HG03432 (cell line): ENCODE data around the gene GALNT17.

Source experiments
- ATAC-seq: cut with Tn5 transposase; IDR thresholded peaks from one replicate; pipeline ENCODE4 v1.9.1; 2021; ENCODE audit warnings: mild to moderate bottlenecking, moderate library complexity; ENCODE audit not compliant: unreplicated experiment

GALNT17 gene

GRCh38 chr7:71442492-71443190 lies 310.7 kb downstream of the GALNT17 start:
- ATAC-seq, result no peak

- no peak for ATAC-seq
These were observed 311.2 kb downstream of the GALNT17 start for GRCh38 chr7:71443191-71443530.

- ATAC-seq, result no peak
These were observed 312.2 kb downstream of the GALNT17 start for GRCh38 chr7:71444130-71444529.

GRCh38 chr7:71453630-71454029 lies 321.7 kb downstream of the GALNT17 start:
- no peak for ATAC-seq

GRCh38 chr7:71454981-71455380 lies 323.0 kb downstream of the GALNT17 start:
- no peak for ATAC-seq

- no peak for ATAC-seq
These were observed 325.1 kb downstream of the GALNT17 start for GRCh38 chr7:71457021-71457420.

- ATAC-seq, result no peak
These were observed 326.1 kb downstream of the GALNT17 start for GRCh38 chr7:71457846-71458590.

- ATAC-seq, result no peak
These were observed 327.2 kb downstream of the GALNT17 start for GRCh38 chr7:71459132-71459531.

- no peak for ATAC-seq
These were observed 329.6 kb downstream of the GALNT17 start for GRCh38 chr7:71461572-71461971.

GRCh38 chr7:71465741-71466189 lies 333.8 kb downstream of the GALNT17 start:
- ATAC-seq, result no peak

- no peak for ATAC-seq
These were observed 334.7 kb downstream of the GALNT17 start for GRCh38 chr7:71466448-71467145.

- ATAC-seq, result no peak
These were observed 338.4 kb downstream of the GALNT17 start for GRCh38 chr7:71470326-71470725.

- no peak for ATAC-seq
These were observed 338.9 kb downstream of the GALNT17 start for GRCh38 chr7:71470830-71471229.

- ATAC-seq, result no peak
These were observed 341.0 kb downstream of the GALNT17 start for GRCh38 chr7:71472962-71473361.

GRCh38 chr7:71473366-71473967 lies 341.5 kb downstream of the GALNT17 start:
- ATAC-seq, result no peak

- ATAC-seq, result no peak
These were observed 345.5 kb downstream of the GALNT17 start for GRCh38 chr7:71477441-71477840.

GRCh38 chr7:71479231-71479630 lies 347.3 kb downstream of the GALNT17 start:
- ATAC-seq, result no peak

- no peak for ATAC-seq
These were observed 348.8 kb downstream of the GALNT17 start for GRCh38 chr7:71480791-71481190.

- no peak for ATAC-seq
These were observed 350.3 kb downstream of the GALNT17 start for GRCh38 chr7:71482284-71482683.

- ATAC-seq, result no peak
These were observed 352.4 kb downstream of the GALNT17 start for GRCh38 chr7:71484380-71484779.

GRCh38 chr7:71485586-71485985 lies 353.6 kb downstream of the GALNT17 start:
- ATAC-seq, result no peak
